ENCODE data around the gene ERGIC2. TPM values are rescaled to one million over a fixed set of nuclear protein-coding genes. Genes with fewer than 3 reads are reported as not detected.

The ERGIC2 gene
- total RNA-seq, 1 donor from 2014 or later, result 53.7 TPM

DNA sequence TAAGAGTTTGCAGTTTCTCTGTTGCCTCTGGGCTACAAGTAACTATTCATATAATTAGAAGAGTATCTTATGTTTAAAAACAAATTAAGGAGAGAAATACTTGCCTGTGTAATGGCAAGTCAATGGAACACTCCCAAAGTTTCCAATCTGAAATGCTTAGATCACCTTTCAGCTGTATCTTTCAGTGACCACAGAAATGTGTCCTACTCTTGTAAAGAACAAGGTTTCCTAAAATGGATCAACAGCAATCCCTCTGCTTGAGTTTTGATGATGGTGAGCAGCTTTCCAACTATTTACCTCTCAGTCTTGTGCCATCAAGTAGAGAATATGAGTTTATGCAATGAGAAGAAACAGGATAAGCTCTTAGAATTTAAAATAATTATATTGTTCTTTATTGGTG lies 92.9 kb downstream of the ERGIC2 start:
- H3K36me3 ChIP-seq (ENCODE audit: control insufficient read depth, insufficient read depth, low read length), result no peaks in the 10 kb centered on the region
- TF ChIP-seq, protein P1, sequence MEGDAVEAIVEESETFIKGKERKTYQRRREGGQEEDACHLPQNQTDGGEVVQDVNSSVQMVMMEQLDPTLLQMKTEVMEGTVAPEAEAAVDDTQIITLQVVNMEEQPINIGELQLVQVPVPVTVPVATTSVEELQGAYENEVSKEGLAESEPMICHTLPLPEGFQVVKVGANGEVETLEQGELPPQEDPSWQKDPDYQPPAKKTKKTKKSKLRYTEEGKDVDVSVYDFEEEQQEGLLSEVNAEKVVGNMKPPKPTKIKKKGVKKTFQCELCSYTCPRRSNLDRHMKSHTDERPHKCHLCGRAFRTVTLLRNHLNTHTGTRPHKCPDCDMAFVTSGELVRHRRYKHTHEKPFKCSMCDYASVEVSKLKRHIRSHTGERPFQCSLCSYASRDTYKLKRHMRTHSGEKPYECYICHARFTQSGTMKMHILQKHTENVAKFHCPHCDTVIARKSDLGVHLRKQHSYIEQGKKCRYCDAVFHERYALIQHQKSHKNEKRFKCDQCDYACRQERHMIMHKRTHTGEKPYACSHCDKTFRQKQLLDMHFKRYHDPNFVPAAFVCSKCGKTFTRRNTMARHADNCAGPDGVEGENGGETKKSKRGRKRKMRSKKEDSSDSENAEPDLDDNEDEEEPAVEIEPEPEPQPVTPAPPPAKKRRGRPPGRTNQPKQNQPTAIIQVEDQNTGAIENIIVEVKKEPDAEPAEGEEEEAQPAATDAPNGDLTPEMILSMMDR (IDR thresholded peaks at IDR 0.05; ENCODE audit: insufficient read depth, low read length, poor library complexity, severe bottlenecking), result no peak
- no peak for DNase-seq (ENCODE audit: low read depth)
- H3K4me3 ChIP-seq (ENCODE audit: low read depth, low read length), result no peak overlapping the region
- no peaks in the 10 kb centered on the region for H3K27me3 ChIP-seq (ENCODE audit: control insufficient read depth, insufficient read depth, low read length)

DNA sequence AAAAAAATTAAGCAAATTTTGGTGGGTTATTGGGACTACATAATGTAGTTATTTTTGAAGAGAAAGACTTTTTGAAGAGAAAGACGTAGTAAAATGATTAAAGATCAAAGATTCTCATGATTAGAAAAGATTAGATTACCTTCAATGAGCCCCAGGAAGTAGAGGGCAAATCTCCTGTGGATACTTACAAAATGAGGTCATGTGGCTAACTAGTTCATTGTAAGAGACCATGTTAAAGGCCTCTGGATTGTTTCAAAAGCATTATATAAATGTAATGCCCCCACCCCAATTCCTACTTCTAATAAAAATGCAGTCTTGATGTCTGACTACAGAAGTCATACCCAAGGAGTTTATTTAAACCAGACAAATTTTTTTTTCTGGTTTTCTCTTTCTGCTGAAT lies 93.3 kb downstream of the ERGIC2 start:
- DNase-seq (ENCODE audit: low read depth), result no peak
- no peaks in the 10 kb centered on the region for H3K27me3 ChIP-seq (ENCODE audit: control insufficient read depth, insufficient read depth, low read length)
- TF ChIP-seq, protein P1 (IDR thresholded peaks at IDR 0.05; ENCODE audit: insufficient read depth, low read length, poor library complexity, severe bottlenecking), result no peak
- H3K36me3 ChIP-seq (ENCODE audit: control insufficient read depth, insufficient read depth, low read length), result no peaks in the 10 kb centered on the region
- H3K4me3 ChIP-seq (ENCODE audit: low read depth, low read length), result no peak overlapping the region

Other genes starting within 250 kb of the ERGIC2 start
- 9.0 and 10.7 TPM in 2 replicates for gene FAR2, start 231.9 kb downstream of the ERGIC2 start, total RNA-seq
- not detected in 2 replicates for gene OVCH1, start 116.5 kb upstream of the ERGIC2 start, total RNA-seq

Data from kidney epithelial cell (primary cell).